GM18951 (cell line): ENCODE data around the gene SAP25.
"Not testable (repeated sequence)": the region's sequence is repeated elsewhere in the genome, so short reads cannot be mapped to it uniquely, and the experiment has no call there.

Experiments used
- POLR2A ChIP-seq: IDR thresholded peaks from 4 replicates; pipeline ENCODE4 v1.6.1; 2011; ENCODE audit warnings: mild to moderate bottlenecking; ENCODE audit not compliant: insufficient read length, insufficient read depth; ENCODE audit errors: extremely low read depth
- in situ Hi-C: fragments of 300-500 bp; cut with MboI; formaldehyde crosslinking; loops from one replicate; pipeline ENCODE4 v1.12.0; 2022; ENCODE audit warnings: low sequenced_read_pairs, mixed read lengths, inconsistent platforms; ENCODE audit not compliant: unreplicated experiment

Gene SAP25

DNA sequence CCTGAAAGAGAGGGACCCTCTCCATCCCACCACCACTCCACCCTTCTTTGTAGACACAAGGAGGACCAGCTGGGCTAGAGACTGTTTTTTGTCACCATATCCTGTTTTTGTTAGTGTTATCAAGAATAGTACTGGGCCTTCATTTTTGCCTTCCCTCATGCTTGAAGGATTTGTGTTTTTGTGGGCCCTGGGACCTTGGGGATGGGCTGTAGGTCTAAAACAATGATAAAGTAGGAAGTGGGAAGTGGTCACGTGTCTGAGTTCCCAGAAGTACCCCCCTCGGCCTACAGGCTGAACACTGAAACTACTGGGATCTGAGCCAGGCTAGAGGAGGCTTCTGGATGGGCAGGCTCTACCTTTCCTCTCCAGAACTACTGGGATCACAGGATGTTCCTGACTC, 25.8 kb downstream of the SAP25 start:
- TF ChIP-seq POLR2A: no peak
- in situ Hi-C loops: no loop called here

GRCh38 chr7:100546926-100547800, 26.5 kb downstream of the SAP25 start:
- in situ Hi-C loops: no loop called here
- TF ChIP-seq POLR2A: no peak

- peak; percentile 16 for TF ChIP-seq POLR2A
These were observed 27.4 kb downstream of the SAP25 start for GRCh38 chr7:100546129-100546925.

DNA sequence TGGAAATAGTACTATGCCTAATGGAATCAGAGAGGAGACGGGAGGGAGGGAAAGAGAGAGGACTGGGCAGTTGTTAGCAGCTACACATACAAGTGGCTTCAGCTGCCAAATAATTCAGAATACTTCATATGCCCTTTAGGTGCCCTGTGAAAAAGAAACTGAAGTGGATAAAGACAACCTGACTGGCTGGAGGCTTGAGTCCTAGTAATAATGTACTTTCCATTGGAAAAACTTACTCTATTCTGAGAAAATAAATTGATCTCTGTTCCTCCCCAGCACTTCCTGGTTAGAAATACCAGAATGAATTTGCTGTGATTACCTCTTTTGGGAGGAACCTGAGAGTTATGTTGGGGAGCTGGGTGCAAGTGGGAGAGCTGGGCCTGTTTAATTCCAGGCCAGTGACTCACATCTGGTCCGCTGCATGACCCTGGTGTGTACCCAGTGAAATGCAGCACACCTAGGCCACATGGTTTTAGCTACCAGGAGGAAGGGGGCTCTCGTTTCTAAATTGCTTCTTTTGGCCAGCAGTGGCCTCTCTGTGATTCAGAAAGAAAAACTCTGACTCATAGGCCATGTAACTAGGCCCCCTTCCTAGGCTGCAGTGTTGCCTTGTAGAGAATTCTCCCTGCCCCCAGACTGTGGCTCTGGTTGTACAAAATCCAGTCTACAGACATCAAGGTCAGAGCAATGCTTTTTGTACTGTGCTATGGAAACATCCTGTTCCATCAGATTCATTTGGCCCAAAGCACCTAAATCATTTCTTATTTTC, 28.2 kb downstream of the SAP25 start:
- in situ Hi-C loops: no loop called here
- TF ChIP-seq POLR2A: no peak

More at GRCh38 chr7:100546129-100546925, 27.4 kb downstream of the SAP25 start:
- in situ Hi-C loops: no loop called here

DNA sequence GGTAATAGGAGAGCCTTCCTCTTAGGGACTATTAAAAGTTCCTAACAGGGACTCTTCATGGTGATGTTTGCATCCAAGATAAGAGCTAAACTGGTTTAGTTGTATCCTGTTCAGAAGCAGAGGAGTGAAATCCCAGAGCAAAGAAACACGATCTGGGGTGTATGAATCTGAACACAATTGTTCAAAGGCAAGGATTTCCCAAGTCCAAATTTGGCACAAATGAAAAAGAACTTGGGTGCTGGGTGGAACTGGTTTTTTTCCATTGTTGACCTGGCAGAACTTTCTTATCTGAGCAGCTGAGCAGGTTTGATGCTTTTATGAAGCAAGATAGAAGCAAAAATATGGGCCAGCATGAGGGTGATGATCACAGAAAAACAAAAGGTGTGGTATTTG, 28.7 kb downstream of the SAP25 start:
- no peak for TF ChIP-seq POLR2A
- in situ Hi-C loops: no loop called here

DNA sequence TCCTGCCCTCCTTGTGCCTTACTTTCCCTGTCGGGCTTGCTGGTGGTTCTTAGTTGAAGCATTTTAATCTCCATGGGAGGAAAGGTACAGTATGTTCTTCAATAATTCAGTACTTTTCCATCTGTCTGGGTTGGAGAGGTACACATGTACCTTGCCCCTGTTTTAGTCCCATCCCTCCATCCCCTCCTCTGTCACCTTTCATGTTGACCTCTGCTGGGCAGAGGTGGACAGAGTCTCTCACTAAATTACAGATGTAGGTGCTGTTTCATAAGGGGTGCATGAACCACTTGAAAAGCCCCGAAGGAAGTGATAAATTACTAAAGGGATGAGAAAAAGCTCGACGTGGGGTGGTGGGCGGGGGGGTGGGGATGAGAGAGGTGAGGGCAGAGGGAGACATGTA, 29.3 kb downstream of the SAP25 start:
- TF ChIP-seq POLR2A: no peak
- in situ Hi-C loops: no loop called here

GRCh38 chr7:100543586-100543985, 30.1 kb downstream of the SAP25 start:
- in situ Hi-C loops: no loop called here

GRCh38 chr7:100541309-100541708, 32.4 kb downstream of the SAP25 start:
- in situ Hi-C loops: not testable (repeated sequence)

More at GRCh38 chr7:100543586-100543985, 30.1 kb downstream of the SAP25 start:
- TF ChIP-seq POLR2A: no peak

DNA sequence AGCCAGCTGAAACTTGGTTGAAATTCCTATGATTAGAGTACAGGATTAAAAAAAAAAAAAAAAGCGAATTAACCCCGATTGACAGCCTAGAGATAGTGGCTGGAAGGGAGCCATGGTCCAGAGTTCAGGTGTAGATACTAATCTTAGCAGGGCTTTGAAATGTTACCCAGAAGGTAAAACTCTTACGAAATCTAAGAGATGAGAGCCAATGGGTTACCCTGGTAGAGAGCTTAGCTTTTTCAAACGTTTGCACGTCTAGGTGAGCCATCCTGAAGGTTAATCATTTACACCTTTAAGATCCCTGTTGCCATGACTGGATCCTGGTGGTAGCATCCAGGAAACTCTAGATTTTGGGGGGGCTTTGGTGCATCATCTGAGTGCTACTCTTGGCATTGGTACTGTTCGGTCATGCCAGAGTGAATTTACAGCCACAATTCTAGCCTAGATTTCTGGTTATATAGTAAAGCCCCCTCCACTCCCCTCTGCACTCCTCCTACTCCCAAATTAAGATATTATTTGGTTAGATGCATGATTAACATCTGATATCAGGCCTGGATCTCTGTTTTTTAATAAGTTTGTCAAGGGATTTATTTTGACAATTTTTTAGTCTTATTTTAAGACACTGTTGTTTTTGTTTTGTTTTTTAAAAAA, 33.5 kb downstream of the SAP25 start:
- no peak for TF ChIP-seq POLR2A
- in situ Hi-C loops: no loop called here

GRCh38 chr7:100539436-100540006, 34.2 kb downstream of the SAP25 start:
- TF ChIP-seq POLR2A: no peak
- in situ Hi-C loops: no loop called here

DNA sequence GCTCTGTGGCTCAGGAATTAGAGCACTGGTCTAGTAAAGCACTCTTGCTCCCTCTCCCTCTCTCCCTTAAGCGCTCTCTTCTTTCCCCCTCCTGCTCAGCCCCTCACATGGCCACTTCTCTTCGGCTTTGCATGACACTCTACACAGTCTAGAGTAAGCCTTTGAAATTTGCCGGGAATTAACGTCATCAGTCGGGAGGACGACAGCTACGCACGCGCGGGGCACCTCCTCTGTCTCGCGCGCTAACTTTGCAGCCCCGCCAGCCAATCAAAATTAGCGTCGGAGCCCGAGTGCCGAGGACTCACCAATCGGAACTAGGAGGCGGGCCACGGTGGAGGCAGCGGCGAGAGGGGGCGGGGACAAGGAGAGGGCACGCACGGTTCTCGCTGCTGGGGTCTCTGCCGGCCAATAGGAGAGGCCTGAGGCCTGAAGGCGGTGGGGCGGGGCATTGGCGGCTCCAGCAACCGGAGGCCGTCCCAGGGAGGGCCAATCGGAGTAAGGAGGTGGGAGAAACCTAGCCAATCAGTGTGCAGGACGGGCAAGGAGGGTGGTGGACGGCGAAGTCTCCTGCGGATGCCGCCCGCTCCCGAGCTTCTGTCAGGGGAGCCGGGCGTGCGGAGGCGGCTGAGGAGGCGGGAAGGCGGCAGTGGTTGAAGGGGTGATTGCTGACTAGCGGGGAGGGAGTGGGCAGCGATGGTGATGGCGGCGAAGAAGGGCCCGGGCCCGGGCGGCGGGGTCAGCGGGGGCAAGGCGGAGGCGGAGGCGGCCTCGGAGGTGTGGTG, 34.9 kb downstream of the SAP25 start, which contains the start of gene AGFG2:
Gene AGFG2 (plus strand): TSS at position 550 of the 782 bp plus-strand sequence. CDS start 144 bp downstream, at position 694.
- in situ Hi-C loops: no loop called here
- peak; percentile 79 for TF ChIP-seq POLR2A

DNA sequence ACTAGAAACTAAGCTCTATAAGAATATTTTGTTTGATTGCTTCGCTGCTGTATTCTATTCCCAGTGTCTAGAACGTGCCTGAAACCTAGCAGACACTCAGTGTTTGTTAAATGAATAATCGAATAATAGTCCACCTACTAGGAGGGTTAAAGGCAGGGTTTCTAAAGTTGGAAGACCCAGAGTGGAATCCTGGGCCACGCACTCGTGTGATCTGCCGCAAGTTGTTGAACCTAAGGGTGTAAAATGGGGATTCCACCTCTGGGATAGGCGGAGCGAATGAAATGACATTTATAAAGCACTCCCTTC, 35.4 kb downstream of the SAP25 start:
- TF ChIP-seq POLR2A: no peak
- in situ Hi-C loops: no loop called here

DNA sequence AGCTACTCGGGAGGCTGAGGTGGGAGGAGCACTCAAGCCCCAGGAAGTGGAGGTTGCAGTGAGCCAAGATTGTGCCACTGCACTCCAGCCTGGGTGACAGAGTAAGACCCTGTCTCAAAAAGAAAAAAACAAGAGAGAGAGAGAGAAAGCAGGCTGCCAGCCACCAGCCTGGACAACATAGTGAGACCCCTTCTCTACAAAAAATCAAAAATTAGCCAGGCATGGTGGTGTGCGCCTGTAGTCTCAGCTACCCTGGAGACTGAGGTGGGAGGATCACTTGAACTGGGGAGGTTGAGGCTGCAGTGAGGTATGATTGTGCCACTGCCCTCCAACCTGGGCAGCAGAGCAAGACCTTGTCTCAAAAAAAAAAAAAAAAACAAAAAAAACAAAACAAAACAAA, 37.0 kb downstream of the SAP25 start:
- in situ Hi-C loops: not testable (repeated sequence)

GRCh38 chr7:100535982-100536381, 37.7 kb downstream of the SAP25 start:
- in situ Hi-C loops: not testable (repeated sequence)
